GM21390 (cell line): ENCODE results near the gene PCDHA1.
"Not testable (repeated sequence)": the region's sequence is repeated elsewhere in the genome, so short reads cannot be mapped to it uniquely, and the experiment has no call there.

Experiments used
- ATAC-seq: cut with Tn5 transposase; IDR thresholded peaks from one replicate; pipeline ENCODE4 v1.9.1; 2021; ENCODE audit not compliant: unreplicated experiment

PCDHA1 gene

DNA sequence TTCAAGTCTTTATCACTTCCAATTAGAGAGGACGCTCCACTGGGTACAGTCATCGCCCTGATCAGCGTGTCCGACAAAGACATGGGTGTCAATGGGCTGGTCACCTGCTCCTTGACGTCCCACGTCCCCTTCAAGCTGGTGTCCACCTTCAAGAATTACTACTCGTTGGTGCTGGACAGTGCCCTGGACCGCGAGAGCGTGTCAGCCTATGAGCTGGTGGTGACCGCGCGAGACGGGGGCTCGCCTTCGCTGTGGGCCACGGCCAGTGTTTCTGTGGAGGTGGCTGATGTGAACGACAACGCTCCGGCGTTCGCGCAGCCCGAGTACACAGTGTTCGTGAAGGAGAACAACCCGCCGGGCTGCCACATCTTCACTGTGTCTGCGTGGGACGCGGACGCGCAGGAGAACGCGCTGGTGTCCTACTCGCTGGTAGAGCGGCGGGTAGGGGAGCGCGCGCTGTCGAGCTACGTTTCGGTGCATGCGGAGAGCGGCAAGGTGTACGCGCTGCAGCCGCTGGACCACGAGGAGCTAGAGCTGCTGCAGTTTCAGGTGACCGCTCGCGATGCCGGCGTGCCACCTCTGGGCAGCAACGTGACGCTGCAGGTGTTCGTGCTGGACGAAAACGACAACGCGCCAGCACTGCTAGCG is 22.4 kb downstream of the PCDHA1 start:
- ATAC-seq, result not testable (repeated sequence)

GRCh38 chr5:140808889-140809291 is 22.9 kb downstream of the PCDHA1 start:
- no peak for ATAC-seq

- no peak for ATAC-seq
These were observed 35.7 kb downstream of the PCDHA1 start, which contains the start of gene PCDHA5 for GRCh38 chr5:140821375-140822280. Gene PCDHA5 (plus strand): TSS chr5:140821613.

- ATAC-seq, result no peak
These were observed 36.3 kb downstream of the PCDHA1 start for GRCh38 chr5:140822281-140822629.

GRCh38 chr5:140822969-140823368 is 37.0 kb downstream of the PCDHA1 start:
- ATAC-seq, result not testable (repeated sequence)

- ATAC-seq, result no peak
These were observed 37.5 kb downstream of the PCDHA1 start for GRCh38 chr5:140823475-140823874.

DNA sequence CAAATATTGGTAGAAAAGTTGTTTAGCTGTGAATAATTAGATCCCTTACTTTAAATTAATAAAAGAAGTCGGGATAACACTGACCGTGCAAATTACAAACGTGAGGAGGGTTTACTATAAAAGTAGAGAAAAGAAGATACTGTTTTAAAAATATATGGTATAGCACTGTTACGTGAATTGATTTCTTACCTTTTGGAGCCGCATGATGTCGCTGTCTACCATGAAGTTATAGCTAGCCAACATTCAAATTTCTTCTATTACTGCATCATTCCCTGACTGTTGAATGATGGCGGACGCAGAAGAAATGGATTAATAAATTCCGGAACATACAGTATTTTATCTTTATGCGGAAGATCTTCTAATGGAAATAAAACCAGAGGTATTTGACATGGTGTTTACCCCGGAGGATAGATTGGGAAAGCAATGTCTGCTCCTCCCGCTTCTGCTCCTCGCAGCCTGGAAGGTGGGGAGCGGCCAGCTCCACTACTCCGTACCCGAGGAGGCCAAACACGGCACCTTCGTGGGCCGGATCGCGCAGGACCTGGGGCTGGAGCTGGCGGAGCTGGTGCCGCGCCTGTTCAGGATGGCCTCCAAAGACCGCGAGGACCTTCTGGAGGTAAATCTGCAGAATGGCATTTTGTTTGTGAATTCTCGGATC is 41.9 kb downstream of the PCDHA1 start, which contains the start of gene PCDHA6:
TSS of gene PCDHA6 (plus strand) at position 257 of the 658 bp plus-strand sequence. CDS start at position 389, 132 bp downstream.
- no peak for ATAC-seq

GRCh38 chr5:140828362-140828737 is 42.4 kb downstream of the PCDHA1 start:
- no peak for ATAC-seq

DNA sequence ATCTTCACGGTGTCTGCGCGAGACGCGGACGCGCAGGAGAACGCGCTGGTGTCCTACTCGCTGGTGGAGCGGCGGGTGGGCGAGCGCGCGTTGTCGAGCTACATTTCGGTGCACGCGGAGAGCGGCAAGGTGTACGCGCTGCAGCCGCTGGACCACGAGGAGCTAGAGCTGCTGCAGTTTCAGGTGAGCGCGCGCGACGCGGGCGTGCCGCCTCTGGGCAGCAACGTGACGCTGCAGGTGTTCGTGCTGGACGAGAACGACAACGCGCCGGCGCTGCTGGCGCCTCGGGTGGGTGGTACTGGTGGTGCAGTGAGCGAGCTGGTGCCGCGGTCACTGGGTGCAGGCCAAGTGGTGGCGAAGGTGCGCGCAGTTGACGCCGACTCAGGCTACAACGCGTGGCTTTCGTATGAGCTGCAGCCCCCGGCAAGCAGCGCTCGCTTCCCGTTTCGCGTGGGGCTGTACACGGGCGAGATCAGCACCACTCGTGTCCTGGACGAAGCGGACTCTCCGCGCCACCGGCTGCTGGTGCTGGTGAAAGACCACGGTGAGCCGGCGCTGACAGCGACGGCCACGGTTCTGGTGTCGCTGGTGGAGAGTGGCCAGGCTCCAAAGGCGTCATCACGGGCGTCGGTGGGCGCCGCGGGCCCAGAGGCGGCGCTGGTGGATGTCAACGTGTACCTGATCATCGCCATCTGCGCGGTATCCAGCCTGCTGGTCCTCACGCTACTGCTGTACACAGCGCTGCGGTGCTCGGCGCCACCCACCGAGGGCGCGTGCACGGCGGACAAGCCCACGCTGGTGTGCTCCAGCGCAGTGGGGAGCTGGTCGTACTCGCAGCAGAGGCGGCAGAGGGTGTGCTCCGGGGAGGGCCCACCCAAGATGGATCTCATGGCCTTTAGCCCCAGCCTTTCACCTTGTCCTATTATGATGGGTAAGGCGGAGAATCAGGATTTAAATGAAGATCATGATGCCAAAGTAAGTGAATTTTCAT is 43.9 kb downstream of the PCDHA1 start:
- not testable (repeated sequence) for ATAC-seq

GRCh38 chr5:140833993-140834392 is 48.1 kb downstream of the PCDHA1 start, which contains the start of gene PCDHA7:
Gene PCDHA7 (plus strand): TSS chr5:140834269. CDS start chr5:140834384, 115 bp downstream.
- ATAC-seq, result no peak

GRCh38 chr5:140834439-140835008 is 48.6 kb downstream of the PCDHA1 start:
- not testable (repeated sequence) for ATAC-seq

DNA sequence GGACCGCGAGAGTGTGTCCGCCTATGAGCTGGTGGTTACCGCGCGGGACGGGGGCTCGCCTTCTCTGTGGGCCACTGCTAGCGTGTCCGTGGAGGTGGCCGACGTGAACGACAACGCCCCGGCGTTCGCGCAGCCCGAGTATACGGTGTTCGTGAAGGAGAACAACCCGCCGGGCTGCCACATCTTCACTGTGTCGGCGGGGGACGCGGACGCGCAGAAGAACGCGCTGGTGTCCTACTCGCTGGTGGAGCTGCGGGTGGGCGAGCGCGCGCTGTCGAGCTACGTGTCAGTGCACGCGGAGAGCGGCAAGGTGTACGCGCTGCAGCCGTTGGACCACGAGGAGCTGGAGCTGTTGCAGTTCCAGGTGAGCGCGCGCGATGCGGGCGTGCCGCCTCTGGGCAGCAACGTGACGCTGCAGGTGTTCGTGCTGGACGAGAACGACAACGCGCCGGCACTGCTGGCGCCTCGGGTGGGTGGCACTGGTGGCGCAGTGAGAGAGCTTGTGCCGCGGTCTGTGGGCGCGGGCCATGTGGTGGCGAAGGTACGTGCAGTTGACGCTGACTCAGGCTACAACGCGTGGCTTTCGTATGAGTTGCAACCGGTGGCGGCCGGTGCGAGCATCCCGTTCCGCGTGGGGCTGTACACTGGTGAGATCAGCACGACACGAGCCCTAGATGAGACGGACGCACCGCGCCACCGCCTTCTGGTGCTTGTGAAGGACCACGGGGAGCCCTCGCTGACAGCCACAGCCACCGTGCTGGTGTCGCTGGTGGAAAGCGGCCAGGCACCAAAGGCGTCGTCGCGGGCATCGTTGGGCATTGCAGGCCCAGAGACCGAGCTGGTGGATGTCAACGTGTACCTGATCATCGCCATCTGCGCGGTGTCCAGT is 49.9 kb downstream of the PCDHA1 start:
- ATAC-seq, result no peak

DNA sequence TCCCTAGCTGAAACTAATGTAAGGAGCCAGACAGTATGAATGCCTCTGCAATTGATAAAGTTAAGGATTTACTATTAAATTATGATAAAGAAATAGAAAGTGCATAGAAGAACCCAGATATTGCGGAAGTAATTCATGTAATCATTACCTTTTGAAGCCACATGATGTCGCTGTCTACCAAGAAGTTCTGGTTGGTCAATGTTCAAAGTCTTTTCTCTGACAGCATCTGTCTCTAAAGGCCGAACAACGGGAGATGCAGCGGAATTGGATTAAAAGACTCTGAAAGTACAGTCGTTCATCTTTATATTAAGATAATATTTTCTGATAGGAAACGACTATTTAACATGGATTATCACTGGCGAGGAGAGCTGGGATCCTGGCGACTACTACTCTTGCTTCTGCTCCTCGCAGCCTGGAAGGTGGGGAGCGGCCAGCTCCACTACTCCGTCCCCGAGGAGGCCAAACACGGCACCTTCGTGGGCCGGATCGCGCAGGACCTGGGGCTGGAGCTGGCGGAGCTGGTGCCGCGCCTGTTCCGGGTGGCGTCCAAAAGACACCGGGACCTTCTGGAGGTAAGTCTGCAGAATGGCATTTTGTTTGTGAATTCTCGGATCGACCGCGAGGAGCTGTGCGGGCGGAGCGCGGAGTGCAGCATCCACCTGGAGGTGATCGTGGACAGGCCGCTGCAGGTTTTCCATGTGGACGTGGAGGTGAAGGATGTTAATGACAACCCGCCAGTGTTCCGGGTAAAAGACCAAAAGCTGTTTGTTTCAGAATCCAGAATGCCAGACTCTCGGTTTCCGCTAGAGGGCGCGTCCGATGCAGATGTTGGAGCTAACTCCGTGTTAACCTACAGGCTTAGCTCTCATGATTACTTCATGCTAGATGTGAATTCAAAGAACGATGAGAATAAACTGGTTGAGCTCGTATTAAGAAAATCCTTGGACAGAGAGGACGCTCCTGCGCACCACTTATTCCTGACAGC is 55.3 kb downstream of the PCDHA1 start, which contains the start of gene PCDHA8:
TSS of gene PCDHA8 (plus strand) at position 210 of the 985 bp plus-strand sequence. CDS start at position 345, 135 bp downstream.
- no peak for ATAC-seq

GRCh38 chr5:140842798-140843733 is 57.1 kb downstream of the PCDHA1 start:
- no peak for ATAC-seq

- ATAC-seq, result not testable (repeated sequence)
These were observed 62.5 kb downstream of the PCDHA1 start, which contains the start of gene PCDHA9 for GRCh38 chr5:140848139-140849102. Gene PCDHA9 (plus strand): TSS chr5:140848382. CDS start chr5:140848496, 114 bp downstream.
